IMR-90 (cell line): ENCODE results near the gene USP28.

Source experiments
- CEBPB ChIP-seq: IDR thresholded peaks from 2 replicates; pipeline ENCODE4 v1.6.1; 2012; ENCODE audit warnings: low read depth, low read length, improper control_type of control experiment
- CTCF ChIP-seq: conservative IDR thresholded peaks from 2 replicates; pipeline ENCODE4 v1.5.1; 2012; ENCODE audit warnings: mild to moderate bottlenecking, low read depth, low read length, improper control_type of control experiment
- FOS ChIP-seq: fragments of 150-350 bp; IDR thresholded peaks from 2 replicates; pipeline ENCODE4 v1.6.1; 2016; ENCODE audit warnings: low read depth, low read length
- MAFK ChIP-seq: IDR thresholded peaks from 2 replicates; pipeline ENCODE4 v1.6.1; 2012; ENCODE audit warnings: low read depth, low read length, improper control_type of control experiment
- POLR2A ChIP-seq: IDR thresholded peaks from 2 replicates; pipeline ENCODE4 v1.6.1; 2012; ENCODE audit warnings: mild to moderate bottlenecking, low read depth, low read length
- RAD21 ChIP-seq: IDR thresholded peaks from 2 replicates; pipeline ENCODE4 v1.6.1; 2012; ENCODE audit warnings: low read length, improper control_type of control experiment
- SMC3 ChIP-seq: fragments of 150-350 bp; IDR thresholded peaks from 2 replicates; pipeline ENCODE4 v1.6.1; 2016; ENCODE audit warnings: low read depth, mild to moderate bottlenecking, antibody characterized with exemption, low read length, moderate library complexity

GRCh38 chr11:113875234-113876073, at the start of gene USP28:
- no peak for TF ChIP-seq RAD21
- 0 out of 2 replicates have a peak, but pooled peaks have one; percentile 32 for TF ChIP-seq FOS
- no peak for TF ChIP-seq CTCF
- TF ChIP-seq CEBPB: no peak
- no peak for TF ChIP-seq SMC3
- TF ChIP-seq POLR2A: peak; percentile 93
- no peak for TF ChIP-seq MAFK
